K562 (cell line): Measurements from ENCODE around the gene ZNF593OS. TPM values are rescaled to one million over a fixed set of nuclear protein-coding genes. Genes with fewer than 3 reads are reported as not detected.

Experiments used
- CBFA2T3 ChIP-seq: fragments of 450-650 bp; IDR thresholded peaks from 2 replicates; pipeline ENCODE4 v1.6.1; 2017
- CBFB ChIP-seq: sonication (generic); formaldehyde crosslinking; IDR thresholded peaks from 2 replicates; pipeline ENCODE4 v1.4.0; 2020; ENCODE audit warnings: mild to moderate bottlenecking, missing genetic modification reagents
- EGR1 ChIP-seq: fragments of 450-650 bp; conservative IDR thresholded peaks from 2 replicates; pipeline ENCODE4 v1.6.1; 2017; ENCODE audit warnings: mild to moderate bottlenecking
- FOXK2 ChIP-seq, 2 experiments: fragments of 450-650 bp; IDR thresholded peaks in 1 of 2; conservative IDR thresholded peaks in 1 of 2; 2 replicates each; pipeline ENCODE4 v1.6.1; 2016; ENCODE audit warnings: low read depth in 2 of 2, mild to moderate bottlenecking in 1 of 2
- GATA2 ChIP-seq: sonication (generic); formaldehyde crosslinking; IDR thresholded peaks from 2 replicates; pipeline ENCODE4 v1.4.0; 2020; ENCODE audit warnings: mild to moderate bottlenecking, missing genetic modification reagents
- LARP7 ChIP-seq: fragments of 450-650 bp; IDR thresholded peaks from 2 replicates; pipeline ENCODE4 v1.6.1; 2016
- MAFF ChIP-seq: IDR thresholded peaks from 2 replicates; pipeline ENCODE4 v1.6.1; 2012; ENCODE audit warnings: low read length, improper control_type of control experiment
- MTA1 ChIP-seq: fragments of 450-650 bp; IDR thresholded peaks from 2 replicates; pipeline ENCODE4 v1.6.1; 2017; ENCODE audit warnings: borderline replicate concordance
- NCOR1 ChIP-seq: fragments of 450-650 bp; IDR thresholded peaks from 2 replicates; pipeline ENCODE4 v1.6.1; 2016; ENCODE audit warnings: mild to moderate bottlenecking, moderate library complexity
- NFATC3 ChIP-seq: fragments of 450-650 bp; IDR thresholded peaks from 2 replicates; pipeline ENCODE4 v1.6.1; 2017; ENCODE audit warnings: mild to moderate bottlenecking
- NRF1 ChIP-seq, 2 experiments: fragments of 450-650 bp; IDR thresholded peaks in 1 of 2; conservative IDR thresholded peaks in 1 of 2; 2 replicates each; pipeline ENCODE4 v1.6.1; 2014; ENCODE audit warnings: mild to moderate bottlenecking in 2 of 2
- PRPF4 ChIP-seq: fragments of 200-400 bp; formaldehyde crosslinking; IDR thresholded peaks from one replicate; pipeline ENCODE4 v1.6.1; 2017; ENCODE audit warnings: low read length, low read depth, mild to moderate bottlenecking; ENCODE audit not compliant: insufficient read depth, poor library complexity, severe bottlenecking
- SMAD3 ChIP-seq: fragments of 450-650 bp; formaldehyde crosslinking; conservative IDR thresholded peaks from 2 replicates; pipeline ENCODE4 v1.4.0; 2020; ENCODE audit warnings: mild to moderate bottlenecking
- SP1 ChIP-seq: sonication (generic); formaldehyde crosslinking; IDR thresholded peaks from 2 replicates; pipeline ENCODE4 v1.8.1; 2022; ENCODE audit warnings: mild to moderate bottlenecking, missing genetic modification reagents
- TAF1 ChIP-seq: IDR thresholded peaks from 2 replicates; pipeline ENCODE4 v1.6.1; 2011; ENCODE audit warnings: mild to moderate bottlenecking, low read length, moderate library complexity; ENCODE audit not compliant: insufficient read depth, control insufficient read depth, severe bottlenecking; ENCODE audit errors: extremely low read depth
- TCF7 ChIP-seq: sonication (generic); IDR thresholded peaks from 2 replicates; pipeline ENCODE4 v1.6.1; 2016; ENCODE audit warnings: antibody characterized with exemption, borderline replicate concordance
- TCFL5 ChIP-seq: fragments of 250-450 bp; sonication (Bioruptor Pico); conservative IDR thresholded peaks from 2 replicates; pipeline ENCODE4 v1.6.1; 2021; ENCODE audit warnings: mild to moderate bottlenecking, moderate library complexity, matching md5 sums
- TSHZ1 ChIP-seq: fragments of 250-450 bp; sonication (Bioruptor Pico); IDR thresholded peaks from 2 replicates; pipeline ENCODE4 v1.4.0; 2020; ENCODE audit warnings: mild to moderate bottlenecking, moderate library complexity
- U2AF2 ChIP-seq: fragments of 200-400 bp; formaldehyde crosslinking; optimal IDR thresholded peaks from 2 replicates; pipeline ENCODE3; 2017; ENCODE audit warnings: low read depth, mild to moderate bottlenecking, low read length
- ZBTB26 ChIP-seq: fragments of 450-650 bp; formaldehyde crosslinking; IDR thresholded peaks from 2 replicates; pipeline ENCODE4 v1.4.0; 2022; ENCODE audit warnings: missing genetic modification characterization
- ZNF146 ChIP-seq: IDR thresholded peaks from one replicate; pipeline ENCODE4 v1.6.1; 2018; ENCODE audit warnings: missing compliant biosample characterization; ENCODE audit not compliant: unreplicated experiment
- ZNF551 ChIP-seq: fragments of 250-450 bp; sonication (Bioruptor Pico); IDR thresholded peaks from 2 replicates; pipeline ENCODE4 v1.5.0; 2021; ENCODE audit warnings: mild to moderate bottlenecking, moderate library complexity
- polyA plus RNA-seq, 8 experiments: library from polyadenylated mRNA; depleted of rRNA in 4 of 8; stranded (reverse) in 5 of 8; unstranded in 3 of 8; fragments of >200 nt; fragmentation: Nextera tagmentation in 2 of 8; fragmentation: Illumina TruSeq in 1 of 8; extraction: Ambion mirVana in 2 of 8; extraction: Trizol in 1 of 8; gene quantifications; 2 replicates each; pipeline versions ENCODE4 v1.2.1 to v1.2.3, GENCODE V29; 2011 to 2014; ENCODE audit warnings: inconsistent platforms in 1 of 8, missing spikeins in 1 of 8
- total RNA-seq, 7 experiments: library from RNA; depleted of rRNA in 6 of 7; stranded (reverse); fragments of >200 nt in 6 of 7; fragmentation: Illumina TruSeq in 2 of 7; extraction: Trizol in 2 of 7; gene quantifications; 2 replicates each; pipeline versions ENCODE4 v1.2.1 to v1.2.3, GENCODE V29; 2011 to 2021; ENCODE audit warnings: low replicate concordance in 1 of 7
- TF ChIP-seq, protein P1 (sequence below): sonication (generic); formaldehyde crosslinking; IDR thresholded peaks from 2 replicates; pipeline ENCODE4 v1.9.0; 2022; ENCODE audit warnings: mild to moderate bottlenecking, missing genetic modification reagents
- TF ChIP-seq, protein P2 (sequence below), 2 experiments: fragments of 450-650 bp in 1 of 2; sonication (generic) in 1 of 2; formaldehyde crosslinking; conservative IDR thresholded peaks; 2 replicates each; pipeline versions ENCODE4 v1.4.0 to v1.8.1; 2020 to 2022; ENCODE audit warnings: mild to moderate bottlenecking in 1 of 2, missing genetic modification reagents in 1 of 2

Gene ZNF593OS
- total and polyA plus RNA-seq, 9 of the 15 experiments (the other 6 are each of a cell fraction or from before 2014, with no cell fraction given) = 0.24 to 0.27 TPM; not detected in 7

- TF ChIP-seq NCOR1 (peak; percentile 96), TSHZ1 (peak; percentile 76), ZNF146 (CRISPR knock-in tag) (no peak), FOXK2 (conservative IDR thresholded peaks at IDR 0.05 in 1 of 2, IDR thresholded peaks at IDR 0.05 in 1 of 2; ENCODE audit: low read depth in 2 of 2) (peak; percentile 94 to 95), MTA1 (peak; percentile 78; the same call in 1 of the 2 replicates), EGR1 (peak; percentile 79), SP1 (CRISPR knock-in tag) (peak; percentile 77), U2AF2 (no peak), CBFA2T3 (peak; percentile 96), MAFF (peak; percentile 88), ZNF551 (no peak), CBFB (CRISPR knock-in tag) (no peak; the same call in 1 of the 2 replicates), NRF1 (conservative IDR thresholded peaks at IDR 0.05 in 1 of 2, IDR thresholded peaks at IDR 0.05 in 1 of 2) (peak in 1 of 2 experiments; percentile 16; a peak in 1 of 4 replicates), TCFL5 (CRISPR knock-in tag) (0 out of 2 replicates have a peak, but pooled peaks have one; percentile 6), SMAD3 (CRISPR knock-in tag) (no peak; the same call in 1 of the 2 replicates), PRPF4 (no peak), NFATC3 (peak; percentile 84), TCF7 (0 out of 2 replicates have a peak, but pooled peaks have one; percentile 49), GATA2 (peak; percentile 79), ZBTB26 (CRISPR knock-in tag) (peak; percentile 86), LARP7 (0 out of 2 replicates have a peak, but pooled peaks have one; percentile 81), TAF1 (peak; percentile 70)
- TF ChIP-seq, protein P1, sequence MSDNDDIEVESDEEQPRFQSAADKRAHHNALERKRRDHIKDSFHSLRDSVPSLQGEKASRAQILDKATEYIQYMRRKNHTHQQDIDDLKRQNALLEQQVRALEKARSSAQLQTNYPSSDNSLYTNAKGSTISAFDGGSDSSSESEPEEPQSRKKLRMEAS (CRISPR knock-in tag) = no peak
- TF ChIP-seq, protein P2, sequence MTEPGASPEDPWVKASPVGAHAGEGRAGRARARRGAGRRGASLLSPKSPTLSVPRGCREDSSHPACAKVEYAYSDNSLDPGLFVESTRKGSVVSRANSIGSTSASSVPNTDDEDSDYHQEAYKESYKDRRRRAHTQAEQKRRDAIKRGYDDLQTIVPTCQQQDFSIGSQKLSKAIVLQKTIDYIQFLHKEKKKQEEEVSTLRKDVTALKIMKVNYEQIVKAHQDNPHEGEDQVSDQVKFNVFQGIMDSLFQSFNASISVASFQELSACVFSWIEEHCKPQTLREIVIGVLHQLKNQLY (CRISPR knock-in tag; conservative IDR thresholded peaks at IDR 0.05) = peak in 1 of 2 experiments; percentile 50; a peak in 1 of 4 replicates
Measured at GRCh38 chr1:26126321-26127084, 45.1 kb downstream of the ZNF593OS start (continued).
